Activated CD4-positive, alpha-beta T cell treated with anti-CD3 and anti-CD28 coated beads, Interleukin-2, amount 50 U/mL, for 48 hours (primary cell): ENCODE measurements around the gene ACTRT2.

Experiments used
- DNase-seq, 2 experiments: peaks; one replicate each; pipeline ENCODE4 v3.0.0-alpha.2; 2020

ACTRT2 gene

DNA sequence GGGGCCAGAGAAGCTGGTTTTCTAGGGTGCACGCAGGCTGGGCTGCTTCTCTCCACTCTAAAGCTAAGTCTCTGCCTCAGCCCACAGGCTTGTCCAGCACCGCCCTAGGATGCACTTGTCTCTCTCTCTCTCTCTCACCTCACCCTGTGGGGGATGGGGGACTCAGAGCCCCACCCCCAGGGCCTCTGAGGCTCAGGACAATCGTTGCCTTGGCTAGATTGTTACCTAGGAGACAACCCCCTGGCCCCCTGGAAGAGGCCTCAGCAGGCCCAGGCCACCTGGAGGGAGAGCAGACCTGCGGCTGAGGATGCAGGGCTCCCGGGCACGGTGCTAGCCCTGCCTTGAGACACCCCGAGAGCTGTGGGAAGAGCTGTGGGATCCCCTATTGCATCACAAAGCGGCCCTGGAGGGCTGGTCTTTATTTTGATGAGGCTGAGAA is at the start of gene ACTRT2:
ACTRT2 (plus strand) TSS at position 235 of the 439 bp plus-strand sequence. CDS start 220 bp downstream, outside the sequence.
- DNase-seq = no peak

DNA sequence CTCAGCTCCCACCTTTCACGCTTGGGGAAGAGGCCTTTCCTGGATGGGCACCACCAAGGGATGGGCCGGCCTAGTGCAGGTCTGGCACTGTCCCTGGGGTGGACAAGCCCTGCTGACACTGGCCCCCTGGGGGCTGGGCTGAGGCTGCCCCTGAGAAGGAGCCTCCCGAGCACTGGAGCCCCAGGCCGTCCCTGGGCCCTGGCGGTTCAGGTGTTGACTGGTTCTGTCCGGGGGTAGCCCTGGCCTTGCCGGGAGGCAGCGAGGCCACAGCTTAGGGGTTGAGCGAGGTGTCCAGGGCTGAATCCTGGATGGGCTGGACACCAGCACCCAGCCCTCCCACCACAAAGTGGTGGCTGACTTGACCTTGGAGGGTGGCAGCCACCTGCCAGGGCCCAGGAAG is 49.7 kb upstream of the ACTRT2 start:
- no peak for DNase-seq

DNA sequence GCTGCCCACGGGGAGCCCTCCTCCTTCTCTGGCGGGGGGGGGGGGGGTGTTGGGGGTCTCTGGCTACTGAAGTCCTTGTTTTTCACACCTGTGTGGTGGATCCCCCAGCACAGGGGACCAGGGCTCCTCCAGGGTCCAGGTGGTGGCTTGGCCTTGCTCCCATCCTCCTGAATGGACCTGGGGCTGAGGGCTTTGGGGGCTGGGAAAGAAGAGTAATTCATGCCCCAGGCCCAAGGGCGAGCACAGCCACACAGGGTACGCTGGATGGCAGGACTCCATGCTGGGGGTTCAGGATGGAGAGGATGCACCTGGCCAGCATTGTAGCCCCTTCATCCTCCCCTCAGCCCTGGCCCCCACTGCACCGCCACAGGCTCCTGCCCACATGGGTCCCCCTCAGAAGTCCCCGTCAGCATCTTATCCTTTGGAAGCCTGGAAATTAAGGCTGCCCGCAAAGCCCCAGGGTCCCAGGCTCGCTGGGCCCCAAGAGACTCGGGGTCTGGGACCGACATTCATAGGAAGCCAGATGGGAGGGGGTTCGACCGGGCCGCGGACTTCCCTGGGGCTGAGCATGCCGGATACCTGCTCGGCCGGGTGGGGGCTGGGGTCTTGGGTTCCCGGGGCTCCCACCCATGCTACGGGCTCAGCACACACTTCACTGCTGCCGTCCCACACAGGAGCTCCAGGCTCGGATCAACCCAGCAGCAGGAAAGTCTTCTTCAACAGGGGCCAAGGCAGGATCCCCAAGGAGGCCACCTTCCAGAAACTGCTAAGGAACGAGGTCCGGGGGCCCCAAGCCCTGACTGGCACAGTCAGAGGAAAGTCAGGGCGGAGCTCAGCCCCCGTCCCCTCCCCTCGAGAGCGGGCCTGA is 49.0 kb upstream of the ACTRT2 start:
- DNase-seq = no peak

DNA sequence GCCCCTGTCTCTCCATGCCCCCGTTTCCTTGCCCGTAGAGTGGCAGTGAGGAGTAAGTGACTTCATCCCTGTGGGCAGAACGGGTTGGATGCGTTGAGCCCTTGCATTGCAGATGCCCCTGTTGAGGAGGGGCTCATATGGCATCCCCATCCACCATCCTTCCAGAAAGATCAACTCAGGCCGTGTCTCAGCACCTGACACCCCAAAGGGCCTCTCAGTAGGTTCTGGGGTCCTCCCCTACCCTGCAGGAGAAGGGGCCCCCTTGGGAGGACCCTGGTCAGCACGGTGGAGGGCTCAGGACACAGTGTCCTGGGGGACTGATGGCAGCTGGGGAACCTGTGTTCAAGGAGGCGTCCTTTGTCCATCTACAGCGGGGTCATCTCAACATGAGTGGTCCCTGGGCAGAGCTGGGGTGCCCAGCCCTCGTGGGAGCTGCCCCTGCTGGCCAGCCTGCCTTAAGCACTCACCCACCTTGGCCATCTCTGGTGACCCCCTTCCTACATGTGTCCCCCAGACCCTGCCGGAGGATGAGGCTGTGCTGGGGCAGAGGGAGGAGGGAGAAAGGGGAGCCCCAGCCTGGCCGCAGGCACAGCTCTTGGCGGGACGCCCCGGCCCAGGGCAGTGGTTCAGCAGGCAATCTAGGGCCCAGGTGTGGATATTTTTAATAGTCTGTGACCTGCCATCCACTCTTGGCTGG is 48.2 kb upstream of the ACTRT2 start:
- no peak for DNase-seq

DNA sequence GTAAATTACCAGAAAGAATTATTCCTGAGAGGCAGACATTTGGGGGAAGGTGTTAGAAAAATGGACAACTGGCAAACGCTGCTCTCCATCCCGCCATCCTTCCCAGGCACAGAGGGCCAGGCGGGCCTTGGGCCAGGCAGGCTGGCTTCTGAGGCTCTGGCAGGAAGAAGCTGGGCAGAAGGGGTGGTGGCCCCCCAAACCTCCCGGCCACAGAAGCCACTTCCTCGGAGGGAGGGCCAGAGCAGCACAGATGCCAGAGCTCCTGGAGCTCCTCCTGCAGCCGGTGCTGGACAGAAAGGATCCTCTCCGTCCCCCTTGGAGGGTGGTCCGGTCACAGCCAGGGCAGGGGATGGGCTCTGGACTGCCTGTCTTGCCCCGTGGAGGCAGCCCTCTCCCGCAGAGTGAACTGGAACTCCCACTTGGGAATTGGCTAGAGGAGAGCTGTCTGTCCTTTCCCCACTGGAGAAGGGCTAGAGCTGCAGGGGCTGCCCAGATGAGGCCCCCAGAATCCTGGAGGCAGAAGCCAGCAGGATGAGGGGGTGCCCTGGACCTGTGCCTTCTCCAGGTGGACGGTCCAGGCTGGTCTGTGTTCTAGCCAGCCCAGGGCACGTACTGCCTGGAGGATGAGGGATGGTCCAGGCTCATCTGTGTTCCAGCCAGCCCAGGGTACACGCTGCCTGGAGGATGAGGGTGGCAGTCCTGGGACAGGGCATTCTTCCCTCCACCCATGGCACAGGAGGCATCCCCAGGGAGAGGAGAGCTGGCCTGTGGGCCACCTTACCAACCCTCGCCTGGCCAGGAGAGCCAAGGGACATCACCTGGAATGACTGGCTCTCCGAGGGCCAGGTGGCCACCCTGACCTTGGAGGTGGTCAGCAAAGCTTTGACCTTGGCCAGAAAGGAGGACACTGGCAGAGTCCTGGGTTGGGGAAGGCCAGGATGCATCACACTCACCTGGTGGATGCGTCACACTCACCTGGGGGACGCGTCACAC is 47.4 kb upstream of the ACTRT2 start:
- DNase-seq = no peak

DNA sequence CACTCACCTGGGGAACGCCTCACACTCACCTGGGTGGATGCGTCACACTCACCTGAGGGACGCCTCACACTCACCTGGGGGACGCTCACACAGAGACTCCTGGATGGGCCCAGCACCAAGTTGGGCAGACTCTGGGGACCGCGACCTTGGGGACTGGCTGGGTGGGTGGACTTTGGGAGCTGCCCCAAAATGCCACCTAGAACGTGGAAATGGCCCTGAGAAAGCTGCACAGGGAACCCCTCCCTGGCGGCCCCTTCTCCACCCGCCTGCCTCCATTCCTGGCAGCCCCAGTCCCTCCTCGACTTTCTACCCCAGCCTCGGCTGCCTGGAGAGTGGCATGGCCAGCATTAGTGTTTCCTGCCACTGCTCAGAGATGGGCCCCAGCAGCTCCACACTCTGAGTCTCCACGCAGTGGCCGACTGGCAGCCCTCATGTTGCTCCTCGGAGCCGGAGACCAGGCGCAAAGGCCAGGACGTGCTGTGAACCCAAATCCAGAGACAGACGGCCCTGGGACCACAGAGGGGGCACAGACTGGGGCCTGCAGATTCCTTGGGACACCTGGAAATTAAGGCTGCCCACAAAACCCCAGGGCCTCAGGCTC is 46.5 kb upstream of the ACTRT2 start:
- no peak for DNase-seq

DNA sequence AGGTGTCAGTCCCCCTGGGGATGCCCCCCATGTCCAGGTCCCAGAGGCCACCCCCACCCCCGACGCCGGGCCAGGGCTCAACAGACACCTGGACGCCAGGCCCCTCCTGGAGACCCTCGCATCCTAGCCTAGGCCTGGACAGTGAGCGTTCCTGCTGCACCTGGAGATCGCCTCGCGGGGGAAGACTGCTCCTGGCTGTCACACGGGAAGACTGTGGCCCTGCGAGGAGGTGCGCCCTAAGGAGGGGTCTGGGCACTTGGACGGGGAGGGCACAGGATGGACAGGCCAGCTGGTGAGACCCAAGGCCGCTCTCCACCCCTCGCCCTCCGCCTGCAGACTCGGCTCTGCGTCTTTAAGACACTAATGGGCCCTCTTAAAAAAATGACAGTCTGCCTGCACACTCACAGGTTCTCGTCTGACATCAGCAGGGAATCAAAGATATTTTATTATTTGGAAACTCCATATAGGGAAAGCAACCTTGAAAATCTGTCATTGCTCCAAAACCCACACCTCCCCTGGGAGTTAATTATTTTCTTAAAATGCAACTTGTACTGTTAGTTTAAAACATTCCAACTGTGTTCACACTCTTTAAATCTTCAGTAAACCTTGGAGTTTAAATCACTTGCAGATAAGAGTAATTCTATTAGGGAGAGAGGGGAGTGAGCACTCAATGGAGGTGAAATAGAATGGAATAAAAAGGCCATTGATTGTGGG is 45.6 kb upstream of the ACTRT2 start:
- DNase-seq = no peak

DNA sequence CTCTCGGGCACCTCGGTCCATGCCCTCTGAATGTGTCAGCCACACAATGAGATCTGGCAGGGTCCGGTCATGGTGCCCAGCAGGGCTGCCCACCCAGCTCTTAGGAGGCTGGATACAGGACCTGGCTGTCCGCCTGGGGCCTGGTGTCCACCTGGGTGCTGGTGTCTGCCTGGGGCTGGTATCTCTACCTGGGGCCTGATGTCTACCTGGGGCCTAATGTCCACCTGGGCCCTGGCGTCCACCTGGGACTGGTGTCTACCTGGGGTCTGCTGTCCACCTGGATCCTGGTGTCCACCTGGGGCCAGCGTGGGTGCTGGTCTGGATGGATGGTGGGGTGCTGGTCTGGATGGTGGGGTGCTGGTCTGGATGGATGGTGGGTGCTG is 45.1 kb upstream of the ACTRT2 start:
- DNase-seq = no peak

DNA sequence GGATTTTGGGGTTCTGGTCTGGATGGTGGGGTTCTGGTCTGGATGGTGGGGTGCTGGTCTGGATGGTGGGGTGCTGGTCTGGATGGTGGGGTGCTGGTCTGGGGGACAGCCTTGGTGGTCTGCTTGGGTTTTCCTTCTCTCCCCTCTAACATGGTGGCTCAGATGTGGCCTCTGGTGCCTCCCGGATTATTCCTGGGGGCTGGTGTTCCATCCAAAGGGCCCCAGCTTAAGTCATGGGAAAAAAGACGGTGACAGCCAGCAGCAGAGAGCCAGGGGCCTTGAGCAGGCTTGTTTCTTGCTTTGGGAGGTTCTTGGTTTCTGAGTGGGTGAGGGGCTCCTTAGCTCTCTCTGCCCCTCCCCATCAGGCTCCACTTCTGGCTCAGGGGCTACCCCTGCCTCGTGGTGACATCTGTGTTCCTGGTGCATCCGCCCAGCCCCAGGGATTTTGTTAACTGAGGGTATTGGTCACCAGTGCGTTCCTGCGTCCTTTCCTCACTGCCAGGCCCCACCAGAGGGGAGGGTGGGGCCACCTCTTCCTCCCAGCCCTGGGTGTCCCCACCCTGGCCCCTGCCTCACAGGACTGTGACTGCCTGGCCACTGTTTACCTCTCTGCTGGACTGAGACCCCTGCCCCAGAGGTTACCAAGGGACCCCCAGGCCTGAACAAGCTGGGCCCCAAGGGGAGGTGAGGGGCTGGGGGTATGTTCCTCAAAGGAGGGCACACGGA is 43.2 kb upstream of the ACTRT2 start:
- DNase-seq = no peak

DNA sequence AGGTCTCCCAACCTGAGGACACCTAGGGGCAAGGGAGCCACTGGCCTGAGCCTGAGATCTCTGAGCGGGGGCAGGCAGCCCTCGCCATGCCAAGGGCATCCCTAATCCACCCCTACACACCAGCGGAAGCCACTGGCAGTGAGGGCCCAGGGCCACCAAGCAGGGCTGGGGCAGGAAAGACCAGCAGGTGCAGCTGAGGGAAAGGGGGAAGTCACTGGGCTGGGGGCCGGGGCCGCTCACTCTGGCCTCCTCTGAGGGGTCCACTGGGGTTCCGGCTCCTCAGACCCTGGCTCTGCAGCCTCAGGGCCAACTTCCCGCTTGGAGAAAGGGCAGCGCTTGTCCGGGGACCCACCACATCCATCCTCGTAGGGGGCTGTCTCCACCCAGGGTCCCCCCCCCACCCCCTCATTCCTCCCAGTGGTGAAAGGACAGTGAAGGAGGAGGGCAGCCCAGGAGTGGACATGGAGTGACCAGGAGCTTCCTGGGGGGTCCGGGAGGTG is 42.5 kb upstream of the ACTRT2 start:
- no peak for DNase-seq

DNA sequence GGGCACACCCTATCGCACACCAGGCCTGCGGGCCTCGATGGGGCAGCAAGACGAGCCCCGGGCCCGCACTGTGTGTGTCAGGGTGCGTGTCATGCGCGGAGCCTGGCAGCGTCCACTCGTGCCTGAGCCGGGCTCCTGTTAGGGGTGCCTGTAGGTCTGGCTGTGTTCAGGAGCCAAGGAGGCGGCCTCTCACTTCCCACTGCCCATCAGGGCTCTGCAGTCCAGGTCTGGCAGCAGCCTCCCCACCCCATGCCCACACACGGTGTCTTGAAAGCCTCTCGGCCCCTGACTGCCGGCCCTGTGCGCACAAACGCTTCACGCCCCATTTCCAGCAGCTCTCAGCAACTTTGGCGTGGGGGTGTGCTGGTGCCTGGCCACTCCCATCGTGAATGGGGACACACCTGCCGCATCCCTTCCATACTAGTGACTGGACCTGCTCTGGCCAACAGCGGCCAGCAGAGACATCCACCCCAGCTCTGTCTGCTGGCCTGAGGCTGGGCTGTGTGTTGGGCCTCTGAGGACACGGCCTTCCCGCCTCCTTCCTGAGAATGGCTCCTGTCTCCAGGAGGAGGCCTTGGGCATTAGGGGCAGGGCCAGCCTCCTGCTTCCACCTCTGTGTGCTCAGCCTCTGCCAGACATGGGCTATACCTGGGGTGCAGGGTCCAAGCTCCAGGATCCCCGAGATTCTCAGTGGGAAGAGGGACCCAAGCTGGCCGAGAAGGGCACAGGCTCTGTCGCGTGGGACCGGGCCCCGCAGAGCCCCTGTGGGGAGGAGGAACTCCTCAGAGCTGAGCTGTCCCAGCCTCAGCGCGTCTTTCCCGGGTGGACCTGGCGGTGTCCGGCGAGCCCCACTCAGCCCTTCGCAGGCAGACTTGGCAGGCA is 41.8 kb upstream of the ACTRT2 start:
- DNase-seq = no peak

DNA sequence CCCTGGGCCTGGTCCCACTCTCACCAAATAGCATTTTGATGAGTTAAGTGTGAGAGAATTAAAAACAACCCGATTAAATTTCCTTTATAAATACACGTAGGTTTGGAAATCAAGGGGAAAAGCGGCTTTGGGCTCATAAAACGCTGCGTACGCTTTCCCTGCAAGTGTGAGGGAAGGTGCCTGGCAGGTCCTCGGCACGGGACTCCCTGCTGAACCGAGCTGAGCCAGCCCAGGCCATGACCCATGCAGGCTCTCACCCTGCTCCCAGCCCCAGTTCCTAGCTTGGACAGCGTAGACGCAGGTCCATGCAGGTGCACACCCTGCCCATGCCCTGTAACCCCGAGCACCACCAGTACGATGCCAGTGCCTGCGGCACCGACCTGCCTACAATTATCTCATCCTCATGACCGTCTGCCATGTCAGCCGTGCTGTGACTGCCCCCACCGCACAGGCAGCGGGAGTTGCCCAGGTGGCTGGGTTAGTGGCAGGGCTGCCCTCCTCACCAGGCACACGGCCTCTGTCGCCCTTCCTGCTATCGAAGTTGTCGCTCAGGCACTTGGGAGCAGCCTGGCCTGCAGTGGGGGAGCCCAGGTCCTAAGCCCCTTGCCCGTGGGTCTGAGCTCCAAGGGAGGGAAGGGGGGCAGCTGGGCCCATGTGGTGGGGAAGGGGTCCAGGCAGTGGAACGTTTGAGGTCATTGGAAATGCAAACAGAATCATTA is 41.0 kb upstream of the ACTRT2 start:
- DNase-seq = no peak

DNA sequence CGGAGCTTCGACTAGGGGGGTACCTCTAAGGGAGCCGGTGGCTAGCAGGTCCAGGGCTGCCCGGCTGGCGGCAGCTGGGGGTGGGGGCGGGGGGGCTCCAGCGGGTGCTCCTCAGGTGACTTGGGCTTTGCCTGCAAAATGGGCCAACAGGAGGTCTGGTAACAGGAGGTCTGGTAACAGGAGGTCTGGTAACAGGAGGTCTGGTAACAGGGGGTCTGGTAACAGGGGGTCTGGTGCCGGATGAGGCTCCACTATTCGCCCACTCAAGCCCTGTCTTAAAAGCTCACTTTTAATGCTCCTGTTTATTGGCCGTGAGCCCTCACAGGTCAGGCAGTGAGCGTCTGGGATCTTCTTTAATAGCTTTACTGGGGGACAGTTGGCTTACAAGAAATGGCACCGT is 40.4 kb upstream of the ACTRT2 start:
- no peak for DNase-seq

DNA sequence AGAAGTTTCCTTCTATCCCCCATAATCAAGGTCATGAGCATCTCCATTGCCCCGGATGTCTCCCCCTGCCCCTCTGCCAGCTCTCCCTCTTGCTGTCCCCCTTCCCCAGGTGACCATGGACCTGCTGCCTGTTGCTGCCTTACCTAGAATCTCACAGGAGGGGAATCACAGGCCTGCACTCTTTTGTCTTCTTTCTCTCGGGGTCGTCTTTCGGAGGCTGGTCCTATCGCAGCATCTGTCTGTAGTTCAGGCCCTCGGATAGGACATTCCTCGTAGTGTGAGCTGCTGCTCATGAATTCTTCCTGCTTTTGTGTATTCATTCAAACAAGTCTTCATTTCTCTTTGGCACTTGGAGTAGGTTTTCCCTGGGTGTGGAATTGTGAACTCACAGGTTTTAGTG is 39.9 kb upstream of the ACTRT2 start:
- no peak for DNase-seq

DNA sequence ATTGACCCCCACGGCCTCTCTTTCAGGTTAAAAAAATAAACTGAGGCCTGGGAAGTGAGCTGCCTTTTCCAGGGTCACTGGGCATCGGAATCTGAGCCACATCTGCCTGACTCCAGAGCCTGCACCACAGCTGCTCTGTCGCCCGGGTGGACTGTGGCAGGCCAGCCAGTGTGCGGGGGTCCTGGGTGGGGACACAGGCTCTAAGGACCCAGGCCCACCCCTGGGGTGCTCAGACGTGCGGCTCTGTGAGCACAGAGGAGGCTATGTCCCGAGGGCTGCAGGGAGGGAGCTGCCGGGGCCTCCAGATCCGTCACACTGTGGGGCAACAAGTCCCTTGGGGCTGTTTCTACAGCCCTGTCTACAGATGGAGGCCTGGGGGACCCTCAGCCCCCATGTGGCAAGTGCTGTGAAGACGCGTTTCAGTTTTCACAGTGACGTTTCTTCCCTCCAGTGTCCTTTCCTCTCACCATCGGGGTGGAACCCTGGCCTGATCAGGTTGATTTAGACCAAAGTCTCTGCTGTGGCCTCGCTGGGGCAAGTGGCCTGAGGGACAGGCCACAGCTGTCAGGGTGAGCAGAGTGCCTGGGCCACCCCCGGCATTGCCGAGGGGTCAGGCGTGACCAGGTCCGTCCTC is 39.2 kb upstream of the ACTRT2 start:
- no peak for DNase-seq

DNA sequence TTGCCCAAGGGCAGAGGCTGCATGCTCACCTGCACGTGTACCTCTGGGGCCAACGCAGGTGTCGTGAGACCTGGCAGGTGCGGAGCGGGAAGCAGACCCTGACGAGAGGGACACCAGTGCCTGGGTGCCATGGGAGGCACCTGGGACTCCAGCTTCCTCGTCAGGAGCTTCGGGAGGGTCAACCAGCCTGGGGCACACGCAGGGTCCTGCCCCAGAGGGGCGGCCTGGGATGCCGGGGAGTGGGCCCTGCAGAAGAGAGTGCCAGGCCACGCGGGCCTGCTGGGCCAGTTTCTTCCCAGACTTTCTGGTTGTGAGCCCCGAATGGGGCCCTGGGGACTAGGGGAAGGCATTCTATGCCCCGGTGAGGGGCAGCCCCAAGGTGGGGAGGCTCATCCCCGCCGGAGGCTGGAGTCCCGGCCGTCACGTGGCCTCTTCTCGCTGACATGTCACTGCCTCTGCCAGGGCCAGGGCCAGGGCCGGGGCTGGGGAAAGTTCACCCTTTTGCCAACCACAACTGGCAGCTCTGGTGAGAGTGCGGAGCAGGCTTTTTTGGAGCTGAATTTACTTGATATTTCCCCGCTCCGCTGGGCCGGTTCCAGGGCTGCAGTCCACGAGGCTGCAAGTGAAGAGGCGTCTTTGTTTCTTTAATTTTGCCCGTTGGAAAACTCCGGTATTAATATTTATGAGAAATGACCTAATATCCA is 38.5 kb upstream of the ACTRT2 start:
- DNase-seq = no peak

DNA sequence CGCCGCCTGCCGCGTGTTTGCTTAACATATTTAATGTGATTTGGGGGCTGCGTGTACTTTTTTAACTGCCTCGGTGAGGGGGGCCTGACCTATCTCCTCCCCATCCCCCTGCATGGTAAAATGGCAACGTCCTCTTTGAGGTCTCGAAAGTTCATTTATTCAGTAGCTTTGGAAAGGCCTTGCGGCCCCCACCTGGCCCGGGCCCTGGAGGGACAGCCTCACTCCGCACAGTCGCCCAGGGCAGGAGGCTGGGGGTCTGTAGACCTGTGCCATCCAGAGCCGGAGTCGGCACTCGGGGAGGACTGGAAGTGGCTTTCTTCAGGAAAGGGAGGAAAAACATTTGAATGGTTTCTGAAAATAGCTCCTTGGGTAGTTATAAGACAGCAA is 38.0 kb upstream of the ACTRT2 start:
- DNase-seq = no peak
